ENCODE measurements around the gene MMP17. TPM values are rescaled to one million over a fixed set of nuclear protein-coding genes. Genes with fewer than 3 reads are reported as not detected.
A peak's percentile ranks its signal among the peaks of the same experiment; 100 is the strongest.

The MMP17 gene
- total and polyA plus RNA-seq, 2 of the 4 experiments (the other 2 are of a cell fraction) = 1.4 to 11.8 TPM

DNA sequence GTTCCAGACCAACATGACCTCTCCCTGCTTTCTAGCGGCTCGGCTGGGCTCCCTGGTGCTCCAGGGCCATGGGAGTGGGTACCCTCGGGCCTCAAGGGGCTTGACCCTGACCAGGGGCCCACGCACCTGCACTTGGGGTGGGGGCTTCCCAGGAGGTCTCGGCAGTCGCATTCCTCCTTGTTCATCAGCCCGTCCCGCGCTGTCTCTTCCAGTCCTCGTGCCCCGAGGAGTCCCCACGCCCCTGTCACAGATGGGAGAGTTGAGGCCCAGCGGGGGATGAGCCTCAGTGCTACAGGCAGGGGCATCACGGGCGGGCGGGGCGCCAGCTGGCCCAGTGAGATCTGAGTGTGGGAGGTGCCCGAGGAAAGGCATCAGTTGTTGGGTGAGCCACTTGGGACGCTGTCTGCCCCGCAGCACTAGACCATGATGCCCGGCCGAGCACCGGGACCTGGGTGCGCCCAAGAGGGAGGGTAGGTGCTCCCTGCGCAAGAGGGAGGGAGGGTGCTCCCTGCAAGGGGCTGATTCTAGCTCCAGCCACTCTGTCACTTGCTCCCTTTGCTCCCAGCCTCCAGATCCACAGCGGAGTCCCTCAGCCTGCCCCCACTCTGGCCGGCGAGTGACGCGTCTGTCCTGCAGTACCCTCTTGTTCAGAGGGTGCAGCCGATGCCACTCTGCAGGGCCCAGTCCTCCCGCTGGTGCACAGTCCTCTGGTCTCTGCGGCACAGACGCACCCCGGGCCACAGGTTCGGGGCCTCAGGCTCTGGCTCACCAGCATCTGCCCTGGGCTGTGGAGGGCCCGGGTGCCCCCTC lies 23.8 kb downstream of the MMP17 start:
- no peaks in the 10 kb centered on the region for H3K9me3 ChIP-seq (ENCODE audit: control insufficient read depth, insufficient read depth, low read length)
- no peak overlapping the region for H4K5ac ChIP-seq (ENCODE audit: low read depth, low read length)
- peak overlapping the region; percentile 81 for H2AFZ ChIP-seq (replicated peaks; ENCODE audit: low read length, poor library complexity)
- H3K18ac ChIP-seq (ENCODE audit: low read depth, low read length) = no peak overlapping the region
- H3K9ac ChIP-seq (ENCODE audit: low read depth, low read length) = no peak overlapping the region
- H3K4me1 ChIP-seq (ENCODE audit: control insufficient read depth, insufficient read depth, low read length) = peaks cover 6% of the 10 kb centered on the region
- TF ChIP-seq RCOR1 (IDR thresholded peaks at IDR 0.05; ENCODE audit: insufficient replicate concordance, low read length) (no peak), BHLHE40 (IDR thresholded peaks at IDR 0.05; ENCODE audit: low read depth, low read length) (0 out of 2 replicates have a peak, but pooled peaks have one; percentile 10)
- H4K20me1 ChIP-seq (ENCODE audit: insufficient read depth, low read length) = no peaks in the 10 kb centered on the region; the same call in 1 of the 2 replicates
- 0 out of 4 replicates have a peak overlapping the region, but pooled peaks of 1 of the 2 experiments have one; percentile 24 for H4K8ac ChIP-seq (ENCODE audit: low read depth in 2 of 2, low read length in 2 of 2)
- H3K4ac ChIP-seq (ENCODE audit: low read depth, low read length) = no peak overlapping the region
- H2AK9ac ChIP-seq (replicated peaks; ENCODE audit: low read depth, low read length, poor library complexity) = no peak overlapping the region
- no peak overlapping the region for H2BK20ac ChIP-seq (ENCODE audit: low read depth, low read length)
- no peak overlapping the region for H2BK120ac ChIP-seq (ENCODE audit: low read depth, low read length)
- H2BK15ac ChIP-seq (ENCODE audit: low read depth, low read length) = no peak overlapping the region
- ChIA-PET POLR2A (ENCODE audit: unreplicated experiment) (no interaction called here), CTCF (no interaction called here)
- H2AK5ac ChIP-seq (ENCODE audit: low read depth, low read length) = no peak overlapping the region
- H3K27me3 ChIP-seq (ENCODE audit: control insufficient read depth, insufficient read depth, low read length) = peaks cover 12% of the 10 kb centered on the region; the same call in 1 of the 2 replicates
- no peak overlapping the region for H3K23ac ChIP-seq (ENCODE audit: low read depth, low read length)
- ATAC-seq (ENCODE audit: low read depth) (no peak; the same call in 1 of the 2 replicates), DNase-seq (no peak)
- no peak overlapping the region for H3K4me2 ChIP-seq (ENCODE audit: low read depth, low read length)
- dilution Hi-C loops (cut with HindIII; ENCODE audit: low sequenced_read_pairs, unreplicated experiment) (no loop called here), intact Hi-C loops (cut with micrococcal nuclease) (loop anchor here (2.0 kb wide), 1 partner anchor 149 kb away; no protein-coding TSS in a partner anchor), in situ Hi-C loops (cut with MboI; ENCODE audit: low sequenced_read_pairs) (no loop called here)
- H3K36me3 ChIP-seq (ENCODE audit: control insufficient read depth, insufficient read depth, low read length) = no peaks in the 10 kb centered on the region
- WGBS, 2 experiments (ENCODE audit: extremely low coverage in 2 of 2, insufficient read length in 1 of 2) = 87% methylated on average over 14 of the region's 37 CpGs; no CpG with 5 or more reads in 1 of the 2 experiments
- H2BK5ac ChIP-seq (ENCODE audit: low read depth, low read length, poor library complexity, severe bottlenecking) = no peak overlapping the region
- H3K14ac ChIP-seq (replicated peaks; ENCODE audit: low read depth, low read length) = no peak overlapping the region
- H3K4me3 ChIP-seq (ENCODE audit: insufficient read depth, low read depth, low read length) = no peak overlapping the region
- H3K27ac ChIP-seq (ENCODE audit: insufficient read depth, low read length) = no peak overlapping the region
- no peaks in the 10 kb centered on the region for H3K9me1 ChIP-seq (ENCODE audit: insufficient read depth, low read length)
- H4K91ac ChIP-seq (ENCODE audit: insufficient read depth, low read depth, low read length) = no peak overlapping the region
- H3K79me1 ChIP-seq (ENCODE audit: low read depth in 1 of 2, low read length in 2 of 2) = no peaks in the 10 kb centered on the region
- no peak overlapping the region for H3K56ac ChIP-seq (ENCODE audit: extremely low read depth, insufficient read depth, low read length)
- no TSS peak for BruUV-seq (replicated peaks)
